Measurements from ENCODE around the gene LCE2A.

Gene LCE2A

DNA sequence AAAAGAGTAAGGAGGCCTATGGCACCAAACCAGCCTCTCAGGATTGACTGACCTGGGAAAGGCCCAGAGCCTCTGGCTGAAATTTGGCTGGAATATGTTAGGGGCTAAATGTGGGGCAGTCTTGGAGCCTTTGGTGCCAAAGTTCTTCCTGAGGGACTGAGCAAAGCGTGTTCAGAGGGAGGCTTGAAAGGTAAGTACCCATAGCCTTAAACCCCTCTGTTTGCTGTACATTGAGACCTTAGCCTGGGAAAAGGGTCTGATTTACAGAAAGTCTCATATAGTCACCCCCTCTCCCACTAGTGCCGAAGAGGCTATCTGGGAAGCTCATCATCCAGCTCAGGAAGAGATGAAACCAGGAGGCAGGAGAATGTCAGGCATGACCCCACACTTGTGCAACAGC is 9.7 kb downstream of the LCE2A start, which contains the start of gene LCE4A:
Gene LCE4A (plus strand): TSS at position 301 of the 400 bp plus-strand sequence. CDS start 916 bp downstream, outside the sequence.
- TF ChIP-seq, protein P1, sequence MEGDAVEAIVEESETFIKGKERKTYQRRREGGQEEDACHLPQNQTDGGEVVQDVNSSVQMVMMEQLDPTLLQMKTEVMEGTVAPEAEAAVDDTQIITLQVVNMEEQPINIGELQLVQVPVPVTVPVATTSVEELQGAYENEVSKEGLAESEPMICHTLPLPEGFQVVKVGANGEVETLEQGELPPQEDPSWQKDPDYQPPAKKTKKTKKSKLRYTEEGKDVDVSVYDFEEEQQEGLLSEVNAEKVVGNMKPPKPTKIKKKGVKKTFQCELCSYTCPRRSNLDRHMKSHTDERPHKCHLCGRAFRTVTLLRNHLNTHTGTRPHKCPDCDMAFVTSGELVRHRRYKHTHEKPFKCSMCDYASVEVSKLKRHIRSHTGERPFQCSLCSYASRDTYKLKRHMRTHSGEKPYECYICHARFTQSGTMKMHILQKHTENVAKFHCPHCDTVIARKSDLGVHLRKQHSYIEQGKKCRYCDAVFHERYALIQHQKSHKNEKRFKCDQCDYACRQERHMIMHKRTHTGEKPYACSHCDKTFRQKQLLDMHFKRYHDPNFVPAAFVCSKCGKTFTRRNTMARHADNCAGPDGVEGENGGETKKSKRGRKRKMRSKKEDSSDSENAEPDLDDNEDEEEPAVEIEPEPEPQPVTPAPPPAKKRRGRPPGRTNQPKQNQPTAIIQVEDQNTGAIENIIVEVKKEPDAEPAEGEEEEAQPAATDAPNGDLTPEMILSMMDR (IDR thresholded peaks at IDR 0.05) = no peak
- DNase-seq (ENCODE audit: low spot score) = no peak
- Histone ChIP-seq H3K4me3 (no peak within 1 kb of the TSS), H3K27ac (no peak within 1 kb of the TSS)

GRCh38 chr1:152718238-152718637 is 20.1 kb downstream of the LCE2A start:
- no peak overlapping the region for H3K27ac ChIP-seq
- H3K4me3 ChIP-seq = no peak overlapping the region
- TF ChIP-seq, protein P1 (IDR thresholded peaks at IDR 0.05) = no peak
- no peak for DNase-seq (ENCODE audit: low spot score)

DNA sequence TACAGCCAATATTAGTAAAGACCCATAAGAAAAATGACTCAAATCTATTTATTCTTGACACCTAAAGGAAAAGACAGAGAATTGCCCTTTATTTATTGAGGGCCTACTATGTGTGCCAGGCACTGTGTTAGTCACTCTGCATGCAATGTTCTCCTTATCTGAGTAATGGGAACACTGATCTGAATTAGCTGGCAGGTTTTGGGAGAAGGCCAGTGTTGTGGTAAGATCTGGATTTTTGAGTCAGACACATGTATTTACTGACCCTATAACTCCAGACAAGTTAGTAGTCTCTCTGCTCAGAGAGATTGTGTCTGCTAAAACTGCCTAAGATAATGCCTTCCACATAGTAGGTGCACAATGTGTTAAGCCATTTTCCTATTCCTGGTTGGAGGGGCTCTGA is 27.1 kb downstream of the LCE2A start:
- Histone ChIP-seq H3K4me3 (no peak overlapping the region), H3K27ac (no peak overlapping the region)
- TF ChIP-seq, protein P1 (IDR thresholded peaks at IDR 0.05) = no peak
- no peak for DNase-seq (ENCODE audit: low spot score)

GRCh38 chr1:152728986-152729385 is 30.8 kb downstream of the LCE2A start:
- no peak for DNase-seq (ENCODE audit: low spot score)
- Histone ChIP-seq H3K27ac (no peak overlapping the region), H3K4me3 (no peak overlapping the region)
- TF ChIP-seq, protein P1 (IDR thresholded peaks at IDR 0.05) = no peak

- TF ChIP-seq, protein P1 (IDR thresholded peaks at IDR 0.05) = no peak
- no peak for DNase-seq (ENCODE audit: low spot score)
- no peak overlapping the region for H3K4me3 ChIP-seq
- H3K27ac ChIP-seq = no peak overlapping the region
These were observed 37.5 kb downstream of the LCE2A start for GRCh38 chr1:152735648-152736047.

DNA sequence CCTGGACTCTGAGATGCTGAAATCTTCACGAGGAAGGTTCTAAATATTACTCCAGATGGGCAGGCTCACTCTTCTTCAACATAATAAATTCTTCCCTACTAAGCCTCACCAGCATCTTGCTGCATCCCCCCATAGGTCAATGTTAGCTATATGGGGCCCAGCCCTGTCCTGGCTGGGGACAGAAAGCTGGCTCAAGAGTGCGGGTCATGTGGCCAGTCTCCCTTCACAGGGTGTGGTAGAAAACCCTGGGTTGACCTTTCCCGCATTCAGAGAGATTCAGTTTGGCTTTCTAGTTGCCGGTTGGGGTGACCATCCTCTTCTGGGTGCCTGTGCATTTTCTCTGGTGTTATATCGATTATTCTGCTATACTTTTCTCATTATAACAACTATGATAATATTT is 39.9 kb downstream of the LCE2A start:
- TF ChIP-seq, protein P1 (IDR thresholded peaks at IDR 0.05) = no peak

DNA sequence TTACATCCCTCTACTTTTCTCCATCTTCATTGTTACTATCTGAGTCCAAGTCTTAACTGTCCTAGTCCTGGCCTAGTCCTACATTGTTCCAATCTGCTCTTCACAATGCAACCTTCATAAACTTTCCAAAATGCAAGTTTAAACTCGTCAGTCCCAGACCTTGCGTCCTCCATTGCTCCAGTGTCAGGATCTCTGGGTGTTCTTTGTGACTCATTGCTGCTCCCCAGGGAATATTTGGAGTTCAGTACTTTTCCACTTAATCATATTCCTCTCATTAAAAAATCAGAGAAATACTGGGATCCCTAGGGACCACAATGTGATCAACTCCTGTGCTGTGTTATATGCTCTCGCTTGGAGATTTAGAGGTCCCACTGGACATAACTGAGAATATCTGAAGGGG is 41.7 kb downstream of the LCE2A start:
- H3K27ac ChIP-seq = no peak overlapping the region
- TF ChIP-seq, protein P1 (IDR thresholded peaks at IDR 0.05) = no peak
- H3K4me3 ChIP-seq = no peak overlapping the region
- DNase-seq (ENCODE audit: low spot score) = no peak

More for the DNA sequence above, 39.9 kb downstream of the LCE2A start:
- no peak for DNase-seq (ENCODE audit: low spot score)
- H3K27ac ChIP-seq = no peak overlapping the region
- H3K4me3 ChIP-seq = no peak overlapping the region

All from coronary artery (tissue), 2 donors.